GM12878 (cell line): ENCODE measurements around the gene NACC1. TPM values are rescaled to one million over a fixed set of nuclear protein-coding genes. Genes with fewer than 3 reads are reported as not detected.
A peak's percentile ranks its signal among the peaks of the same experiment; 100 is the strongest.

Experiments
- ATAC-seq: fragments of 200-7000 bp; cut with Tn5 transposase; 3 replicates; pipeline ENCODE4 v1.9.1; 2020; ENCODE audit warnings: mild to moderate bottlenecking, moderate library complexity
- BruUV-seq: library from RNA; stranded (reverse); fragments of 400-500 nt; replicated peaks from 2 replicates; lab custom pipeline; 2021; lab: Mats Ljungman, UMichigan
- CTCF ChIA-PET: fragments of 300-600 bp; sonication (Branson Sonifier 250); formaldehyde crosslinking; extraction: SDS; loops from one replicate; lab custom pipeline; 2021; ENCODE audit warnings: inconsistent platforms; lab: Yijun Ruan, JAX
- POLR2A ChIA-PET: fragments of 350-600 bp; formaldehyde crosslinking; extraction: SDS; loops from one replicate; lab custom pipeline; 2021; ENCODE audit warnings: inconsistent platforms; lab: Charles Lee
- RAD21 ChIA-PET: fragments of 300-600 bp; sonication (Branson Sonifier 250); formaldehyde crosslinking; loops from one replicate; lab custom pipeline; 2023; ENCODE audit warnings: antibody characterized with exemption; ENCODE audit not compliant: unreplicated experiment; lab: Charles Lee
- SMC1A ChIA-PET: fragments of 300-600 bp; sonication (Branson Sonifier 250); formaldehyde crosslinking; loops from one replicate; lab custom pipeline; 2023; ENCODE audit not compliant: unreplicated experiment, uncharacterized antibody; lab: Charles Lee
- DNase-seq: peaks from one replicate; pipeline ENCODE4 v3.0.0-alpha.2; 2011; ENCODE audit warnings: low read depth, low spot score
- FAIRE-seq: peaks from 3 replicates; lab custom pipeline; 2011; peaks lifted over from hg19 to GRCh38; lab: Jason Lieb, UNC
- H2AFZ ChIP-seq: 2 replicates; pipeline ENCODE4 v1.6.0; 2011; ENCODE audit warnings: low read depth, low read length, control low read depth; ENCODE audit not compliant: control insufficient read depth
- H3K27ac ChIP-seq: 2 replicates; pipeline ENCODE4 v1.5.1; 2011; ENCODE audit warnings: control low read depth; ENCODE audit not compliant: control insufficient read depth, insufficient read depth
- H3K27me3 ChIP-seq, 2 experiments: replicated peaks in 1 of 2; 2 replicates each; pipeline versions ENCODE4 v1.6.0 to v1.6.1; 2011; ENCODE audit warnings: low read length in 1 of 2; ENCODE audit not compliant: control insufficient read depth in 2 of 2, insufficient read depth in 2 of 2
- H3K36me3 ChIP-seq, 2 experiments: 2 replicates each; pipeline ENCODE4 v1.5.1; 2011; ENCODE audit warnings: low read length in 1 of 2; ENCODE audit not compliant: control insufficient read depth in 2 of 2, insufficient read depth in 2 of 2
- H3K4me1 ChIP-seq: 2 replicates; pipeline ENCODE4 v1.6.1; 2011; ENCODE audit warnings: mild to moderate bottlenecking, low read length, moderate library complexity, mixed read lengths; ENCODE audit not compliant: control insufficient read depth, insufficient read depth
- H3K4me2 ChIP-seq: 2 replicates; pipeline ENCODE4 v1.6.0; 2011; ENCODE audit warnings: control low read depth; ENCODE audit not compliant: control insufficient read depth, insufficient read depth
- H3K4me3 ChIP-seq: fragments of 200-600 bp; sonication (generic); 2 replicates; pipeline ENCODE4 v1.5.1; 2016
- H3K79me2 ChIP-seq: 2 replicates; pipeline ENCODE4 v1.6.0; 2011; ENCODE audit warnings: low read length; ENCODE audit not compliant: control insufficient read depth, insufficient read depth
- H3K9ac ChIP-seq: 2 replicates; pipeline ENCODE4 v1.8.0; 2011; ENCODE audit warnings: low read length, control low read depth, mixed read lengths; ENCODE audit not compliant: control insufficient read depth, insufficient read depth
- H3K9me3 ChIP-seq: replicated peaks from 3 replicates; pipeline ENCODE4 v1.5.1; 2011; ENCODE audit warnings: mild to moderate bottlenecking, low read length; ENCODE audit not compliant: control insufficient read depth, insufficient read depth
- H4K20me1 ChIP-seq: 2 replicates; pipeline ENCODE4 v1.6.0; 2011; ENCODE audit not compliant: control insufficient read depth, insufficient read depth
- ASH2L ChIP-seq: fragments of 300-600, 200-600 bp; sonication (generic); IDR thresholded peaks from 2 replicates; pipeline ENCODE4 v1.6.1; 2017; ENCODE audit warnings: low read depth, mild to moderate bottlenecking, borderline replicate concordance
- DPF2 ChIP-seq: fragments of 450-650 bp; IDR thresholded peaks from 2 replicates; pipeline ENCODE4 v1.6.1; 2017; ENCODE audit warnings: mild to moderate bottlenecking
- EZH2 ChIP-seq: IDR thresholded peaks from 2 replicates; pipeline ENCODE4 v1.6.1; 2012; ENCODE audit warnings: low read depth, mild to moderate bottlenecking, control low read depth, inconsistent platforms, low read length, borderline replicate concordance; ENCODE audit not compliant: control insufficient read depth
- GATAD2B ChIP-seq: fragments of 450-650 bp; conservative IDR thresholded peaks from 2 replicates; pipeline ENCODE4 v1.6.1; 2017; ENCODE audit warnings: low read depth, mild to moderate bottlenecking, moderate library complexity
- IKZF1 ChIP-seq: fragments of 450-650 bp; conservative IDR thresholded peaks from 2 replicates; pipeline ENCODE4 v1.6.1; 2017; ENCODE audit warnings: antibody characterized with exemption, mild to moderate bottlenecking
- KLF5 ChIP-seq: fragments of 450-650 bp; IDR thresholded peaks from 2 replicates; pipeline ENCODE4 v1.6.1; 2014; ENCODE audit warnings: mild to moderate bottlenecking; ENCODE audit not compliant: partially characterized antibody
- LARP7 ChIP-seq: fragments of 450-650 bp; IDR thresholded peaks from 2 replicates; pipeline ENCODE4 v1.6.1; 2017; ENCODE audit warnings: mild to moderate bottlenecking
- NKRF ChIP-seq: fragments of 450-650 bp; conservative IDR thresholded peaks from 2 replicates; pipeline ENCODE4 v1.6.1; 2017; ENCODE audit warnings: mild to moderate bottlenecking, moderate library complexity
- NR2F1 ChIP-seq: fragments of 450-650 bp; conservative IDR thresholded peaks from 2 replicates; pipeline ENCODE4 v1.6.1; 2017; ENCODE audit warnings: mild to moderate bottlenecking
- SIN3A ChIP-seq: IDR thresholded peaks from 2 replicates; pipeline ENCODE4 v1.6.1; 2012; ENCODE audit warnings: low read depth, low read length, improper control_type of control experiment
- SREBF2 ChIP-seq: IDR thresholded peaks from 2 replicates; pipeline ENCODE4 v1.6.1; 2012; ENCODE audit warnings: mild to moderate bottlenecking, low read length
- ZNF217 ChIP-seq: fragments of 450-650 bp; IDR thresholded peaks from 2 replicates; pipeline ENCODE4 v1.6.1; 2017; ENCODE audit warnings: antibody characterized with exemption, mild to moderate bottlenecking
- ZNF687 ChIP-seq: fragments of 450-650 bp; IDR thresholded peaks from 2 replicates; pipeline ENCODE4 v1.6.1; 2017; ENCODE audit warnings: mild to moderate bottlenecking, moderate library complexity
- WGBS: methylation state at CpG from one replicate; pipeline ENCODE4 v1.1.6; 2016; ENCODE audit warnings: low lambda C conversion rate; ENCODE audit not compliant: insufficient replicate concordance, insufficient coverage; ENCODE audit errors: missing lambda C conversion rate; 5-methylcytosine and 5-hydroxymethylcytosine counted together
- in situ Hi-C: fragments of 300-500 bp; cut with MboI; formaldehyde crosslinking; loops from 9 replicates; pipeline ENCODE4 v1.14.3; 2018; ENCODE audit warnings: mixed read lengths
- intact Hi-C: fragments of 100-400 bp; cut with micrococcal nuclease; formaldehyde crosslinking; loops from one replicate; pipeline ENCODE4 v1.14.2; 2022; ENCODE audit not compliant: unreplicated experiment
- polyA plus RNA-seq, 11 experiments: library from polyadenylated mRNA; depleted of rRNA in 4 of 11; unstranded in 6 of 11; stranded (reverse) in 5 of 11; fragments of >200 nt; fragmentation: Nextera tagmentation in 4 of 11; fragmentation: Illumina TruSeq in 1 of 11; extraction: Ambion mirVana in 4 of 11; extraction: Trizol in 1 of 11; gene quantifications; 1 replicate in 1 of 11; 2 replicates in 10 of 11; pipeline versions ENCODE4 v1.2.1 to v1.2.3, GENCODE V29; 2011 to 2016; ENCODE audit warnings: inconsistent platforms in 2 of 11, missing spikeins in 2 of 11, low read depth in 1 of 11
- total RNA-seq, 4 experiments: library from RNA; depleted of rRNA in 3 of 4; stranded (reverse); fragments of >200 nt in 3 of 4; fragmentation: Illumina TruSeq in 1 of 4; extraction: Trizol in 1 of 4; gene quantifications; 2 replicates each; pipeline versions ENCODE4 v1.2.1 to v1.2.3, GENCODE V29; 2013 to 2021

NACC1 gene
- total and polyA plus RNA-seq, 10 of the 15 experiments (the other 5 are each of a cell fraction or from before 2014, with no cell fraction given), result 0.18 to 120 (median 19.2) TPM

GRCh38 chr19:13149628-13150186, 31.6 kb downstream of the NACC1 start:
- Histone ChIP-seq H3K4me1 (peaks cover 4% of the 10 kb centered on the region), H3K4me2 (peak overlapping the region; percentile 92), H3K9ac (peak overlapping the region; percentile 97), H4K20me1 (no peaks in the 10 kb centered on the region), H3K27me3 (no peaks in the 10 kb centered on the region), H3K79me2 (peaks cover 45% of the 10 kb centered on the region), H3K9me3 (no peaks in the 10 kb centered on the region), H2AFZ (peak overlapping the region; percentile 92), H3K36me3 (no peaks in the 10 kb centered on the region; a peak in 1 of 4 replicates), H3K4me3 (peak overlapping the region; percentile 97), H3K27ac (peak overlapping the region; percentile 97)
- TSS peak; percentile 63 for BruUV-seq
- in situ Hi-C loops (loop anchor here (10.0 to 25.0 kb wide), 3 partner anchors 695 to 1562 kb away; partner anchors contain the start of genes ACP5 and ZNF627), intact Hi-C loops (loop anchor here (2.0 to 10.0 kb wide), 4 partner anchors 31 to 855 kb away; partner anchors contain the start of genes LYL1, NACC1 and RFX1)
- CTCF ChIA-PET, result interaction anchor here (0.6 to 2.1 kb wide), 5 partner anchors 17 to 46 kb away, joined by 3 to 8 read pairs (median 3); partner anchors contain the start of gene NACC1
- POLR2A ChIA-PET, result interaction anchor here (0.5 to 1.7 kb wide), 5 partner anchors 14 to 842 kb away, joined by 3 to 7 read pairs (median 4); partner anchors contain the start of gene NACC1
- peak; percentile 2 for ATAC-seq
- under 1% methylated on average over 42 of the region's 46 CpGs for WGBS
- no peak for FAIRE-seq
- no peak for DNase-seq
- RAD21 ChIA-PET, result interaction anchor here (1.0 to 1.8 kb wide), 5 partner anchors 29 to 111 kb away, joined by 3 to 10 read pairs (median 6); partner anchors contain the start of gene NACC1
- 0 out of 2 replicates have a peak, but pooled peaks have one; percentile 27 for TF ChIP-seq ZNF687
- peak; percentile 82 for TF ChIP-seq GATAD2B
- peak; percentile 90; the same call in 1 of the 2 replicates for TF ChIP-seq IKZF1
- TF ChIP-seq KLF5, result no peak
- TF ChIP-seq DPF2, result peak; percentile 68
- TF ChIP-seq NKRF, result 0 out of 2 replicates have a peak, but pooled peaks have one; percentile 14
- TF ChIP-seq NR2F1, result peak; percentile 57
- no peak for TF ChIP-seq SREBF2
- TF ChIP-seq SIN3A, result peak; percentile 22
- no peak for TF ChIP-seq EZH2
- TF ChIP-seq ZNF217, result no peak
- TF ChIP-seq ASH2L, result 0 out of 2 replicates have a peak, but pooled peaks have one; percentile 48
- TF ChIP-seq LARP7, result peak; percentile 67
- SMC1A ChIA-PET, result interaction anchor here (0.8 to 1.4 kb wide), 3 partner anchors 14 to 62 kb away, joined by 3 read pairs; partner anchors contain the start of gene NACC1
